ENCODE measurements around the gene SLBP. TPM values are rescaled to one million over a fixed set of nuclear protein-coding genes. Genes with fewer than 3 reads are reported as not detected.

The SLBP gene
- total and polyA plus RNA-seq, 12 donors, result 10.9 to 17.7 (median 12.8) TPM

- WGBS, 2 donors, result 77 to 80% methylated on average over 25 of the region's 25 CpGs
- no peak overlapping the region for H3K27ac ChIP-seq
Observed at GRCh38 chr4:1676605-1677525, 35.3 kb downstream of the SLBP start.

GRCh38 chr4:1675802-1676137 lies 36.3 kb downstream of the SLBP start:
- Histone ChIP-seq H3K9me3 (no peaks in the 10 kb centered on the region), H3K4me3 (no peak overlapping the region), H3K36me3 (no peaks in the 10 kb centered on the region), H3K27ac (no peak overlapping the region), H3K27me3 (no peaks in the 10 kb centered on the region), H3K4me1 (no peaks in the 10 kb centered on the region)
- DNase-seq (no peak), ATAC-seq (no peak)
- 83 to 89% methylated on average over 10 of the region's 10 CpGs for WGBS, 2 donors
- intact Hi-C loops (cut with DNase I), result no loop called here
- no peak for TF ChIP-seq CTCF (IDR thresholded peaks at IDR 0.05)

More at GRCh38 chr4:1676605-1677525, 35.3 kb downstream of the SLBP start:
- H3K27me3 ChIP-seq, result no peaks in the 10 kb centered on the region
- no peaks in the 10 kb centered on the region for H3K9me3 ChIP-seq
- intact Hi-C loops (cut with DNase I), result no loop called here
- no peak for TF ChIP-seq CTCF (IDR thresholded peaks at IDR 0.05)
- no peaks in the 10 kb centered on the region for H3K36me3 ChIP-seq
- no peak overlapping the region for H3K4me3 ChIP-seq
- ATAC-seq (peak in 1 of 8 donors; percentile 28), DNase-seq (no peak)
- H3K4me1 ChIP-seq, result no peaks in the 10 kb centered on the region

- intact Hi-C loops (cut with DNase I), result no loop called here
- Histone ChIP-seq H3K9me3 (no peaks in the 10 kb centered on the region), H3K27me3 (no peaks in the 10 kb centered on the region), H3K36me3 (no peaks in the 10 kb centered on the region), H3K4me1 (no peaks in the 10 kb centered on the region), H3K4me3 (no peak overlapping the region), H3K27ac (no peak overlapping the region)
- TF ChIP-seq CTCF (IDR thresholded peaks at IDR 0.05), result no peak
- no peak for ATAC-seq
- WGBS, 2 donors, result 84% methylated on average over 19 of the region's 19 CpGs
- no peak for DNase-seq
Observed at GRCh38 chr4:1675136-1675801, 36.9 kb downstream of the SLBP start.

DNA sequence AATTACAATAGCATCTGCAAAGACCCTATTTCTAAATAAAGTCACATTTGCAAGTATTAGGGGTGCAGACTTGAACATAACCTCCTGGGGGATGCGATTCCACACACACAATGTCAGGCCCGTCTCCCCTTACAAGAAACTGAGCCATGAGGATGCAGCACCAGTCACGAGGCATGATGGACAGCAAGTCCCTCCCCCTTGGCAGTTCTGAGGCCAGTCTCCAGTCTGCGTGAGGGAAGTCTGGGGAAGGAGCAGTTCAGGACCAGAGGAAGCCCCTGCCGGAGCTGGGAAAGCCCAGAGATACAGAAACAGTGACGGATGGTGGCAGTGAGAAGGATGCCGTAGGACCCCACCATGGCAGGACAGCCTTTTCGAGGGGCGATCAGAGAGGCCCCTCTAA lies 37.4 kb downstream of the SLBP start:
- no peak for TF ChIP-seq CTCF (IDR thresholded peaks at IDR 0.05)
- Histone ChIP-seq H3K4me3 (no peak overlapping the region), H3K36me3 (no peaks in the 10 kb centered on the region), H3K27me3 (no peaks in the 10 kb centered on the region), H3K4me1 (no peaks in the 10 kb centered on the region), H3K9me3 (no peaks in the 10 kb centered on the region), H3K27ac (no peak overlapping the region)
- intact Hi-C loops (cut with DNase I), result no loop called here
- no peak for ATAC-seq
- no peak for DNase-seq
- 64 to 67% methylated on average over 9 of the region's 9 CpGs for WGBS, 2 donors

Data from heart right ventricle (tissue), 16 donors.